HepG2 (cell line): ENCODE measurements around the gene TUBGCP6. TPM values are rescaled to one million over a fixed set of nuclear protein-coding genes. Genes with fewer than 3 reads are reported as not detected.

Experiments used
- GFI1 ChIP-seq: sonication (generic); formaldehyde crosslinking; IDR thresholded peaks from 2 replicates; pipeline ENCODE4 v1.5.0; 2020; ENCODE audit warnings: missing genetic modification reagents, mild to moderate bottlenecking, borderline replicate concordance
- HNRNPL ChIP-seq: fragments of 200-400 bp; formaldehyde crosslinking; IDR thresholded peaks from 2 replicates; pipeline ENCODE4 v1.6.1; 2017; ENCODE audit warnings: mild to moderate bottlenecking, low read depth, low read length
- MAZ ChIP-seq, 2 experiments: sonication (generic) in 1 of 2; formaldehyde crosslinking in 1 of 2; IDR thresholded peaks; 2 replicates each; pipeline versions ENCODE4 v1.5.0 to v1.6.1; 2012 to 2020; ENCODE audit warnings: low read depth in 2 of 2, mild to moderate bottlenecking in 2 of 2, borderline replicate concordance in 1 of 2, improper control_type of control experiment in 1 of 2, low read length in 1 of 2, missing genetic modification reagents in 1 of 2, moderate library complexity in 1 of 2
- MEIS2 ChIP-seq: sonication (generic); formaldehyde crosslinking; IDR thresholded peaks from 2 replicates; pipeline ENCODE4 v1.9.0; 2021; ENCODE audit warnings: mild to moderate bottlenecking, missing genetic modification reagents
- RXRA ChIP-seq: sonication (generic); formaldehyde crosslinking; IDR thresholded peaks from 2 replicates; pipeline ENCODE4 v1.5.1; 2020; ENCODE audit warnings: missing genetic modification reagents
- SYNCRIP ChIP-seq: fragments of 200-400 bp; formaldehyde crosslinking; IDR thresholded peaks from 2 replicates; pipeline ENCODE4 v1.6.1; 2018; ENCODE audit warnings: mild to moderate bottlenecking, low read depth, low read length; ENCODE audit not compliant: insufficient read depth
- THAP11 ChIP-seq: IDR thresholded peaks from 2 replicates; pipeline ENCODE4 v1.6.1; 2016; ENCODE audit warnings: missing biosample characterization, missing genetic modification reagents
- ZNF101 ChIP-seq: sonication (generic); formaldehyde crosslinking; IDR thresholded peaks from 2 replicates; pipeline ENCODE4 v1.4.0; 2020; ENCODE audit warnings: mild to moderate bottlenecking, low read depth, missing genetic modification reagents, borderline replicate concordance
- ZNF224 ChIP-seq: sonication (generic); formaldehyde crosslinking; IDR thresholded peaks from 2 replicates; pipeline ENCODE4 v1.5.0; 2020; ENCODE audit warnings: mild to moderate bottlenecking, missing genetic modification reagents
- ZNF225 ChIP-seq: sonication (generic); formaldehyde crosslinking; IDR thresholded peaks from 2 replicates; pipeline ENCODE4 v1.4.0; 2020; ENCODE audit warnings: mild to moderate bottlenecking, missing genetic modification reagents
- ZNF768 ChIP-seq: sonication (generic); formaldehyde crosslinking; IDR thresholded peaks from 2 replicates; pipeline ENCODE4 v1.4.0; 2020; ENCODE audit warnings: missing genetic modification reagents
- polyA plus RNA-seq, 8 experiments: library from polyadenylated mRNA; depleted of rRNA in 3 of 8; stranded (reverse) in 7 of 8; unstranded in 1 of 8; fragments of >200 nt; fragmentation: Illumina TruSeq in 4 of 8; extraction: Trizol in 4 of 8; gene quantifications; 2 replicates each; pipeline versions ENCODE4 v1.2.1 to v1.2.3, GENCODE V29; 2011 to 2016; ENCODE audit warnings: low read depth in 4 of 8, missing spikeins in 1 of 8, mixed read lengths in 1 of 8; ENCODE audit not compliant: insufficient read depth in 1 of 8
- total RNA-seq, 5 experiments: library from RNA; depleted of rRNA; stranded (reverse); fragments of >200 nt; fragmentation: Illumina TruSeq; extraction: Trizol; gene quantifications; 2 replicates each; pipeline ENCODE4 v1.2.3, GENCODE V29; 2016; ENCODE audit warnings: low read depth in 1 of 5
- TF ChIP-seq, protein P1 (sequence below): sonication (generic); formaldehyde crosslinking; IDR thresholded peaks from 2 replicates; pipeline ENCODE4 v1.5.1; 2020; ENCODE audit warnings: mild to moderate bottlenecking, missing genetic modification reagents, borderline replicate concordance
- TF ChIP-seq, protein P2 (sequence below): IDR thresholded peaks from 2 replicates; pipeline ENCODE4 v1.6.1; 2016
- TF ChIP-seq, protein P3 (sequence below), 2 experiments: sonication (generic) in 1 of 2; formaldehyde crosslinking in 1 of 2; IDR thresholded peaks; 2 replicates each; pipeline versions ENCODE4 v1.4.0 to v1.6.1; 2018 to 2020; ENCODE audit warnings: missing genetic modification reagents in 2 of 2, borderline replicate concordance in 1 of 2, low read depth in 1 of 2, mild to moderate bottlenecking in 1 of 2, missing biosample characterization in 1 of 2
- TF ChIP-seq, protein P4 (sequence below): sonication (generic); formaldehyde crosslinking; IDR thresholded peaks from 2 replicates; pipeline ENCODE4 v1.4.0; 2020; ENCODE audit warnings: missing genetic modification reagents

The TUBGCP6 gene
- total and polyA plus RNA-seq, 2 of the 13 experiments (the other 11 are each of a cell fraction or from before 2014, with no cell fraction given) = 14.6 to 15.7 TPM

DNA sequence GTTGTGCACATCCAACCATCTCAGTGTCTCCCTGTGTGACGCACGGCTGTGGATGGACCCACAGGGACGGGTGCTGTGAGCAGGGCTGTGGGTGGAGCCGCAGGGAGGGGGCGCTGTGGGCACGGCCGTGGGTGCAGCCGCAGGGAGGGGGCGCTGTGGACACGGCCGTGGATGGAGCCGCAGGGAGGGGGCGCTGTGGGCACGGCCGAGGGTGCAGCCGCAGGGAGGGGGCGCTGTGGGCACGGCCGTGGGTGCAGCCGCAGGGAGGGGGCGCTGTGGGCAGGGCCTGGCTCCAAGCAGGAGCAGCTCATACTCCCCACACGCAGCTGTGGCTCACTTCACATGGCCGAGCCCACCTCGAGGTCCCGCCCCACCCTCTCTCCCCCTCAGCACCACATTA, 31.3 kb upstream of the TUBGCP6 start (continued):
- TF ChIP-seq ZNF768 (CRISPR knock-in tag) (peak; percentile 27; the same call in 1 of the 2 replicates), RXRA (peak; percentile 18; the same call in 1 of the 2 replicates), SYNCRIP (no peak), GFI1 (CRISPR knock-in tag) (no peak), MEIS2 (no peak), THAP11 (no peak), MAZ (IDR thresholded peaks at IDR 0.05; ENCODE audit: borderline replicate concordance, low read depth, low read length) (0 out of 2 replicates have a peak, but pooled peaks have one; percentile 42), MAZ (CRISPR knock-in tag; IDR thresholded peaks at IDR 0.05; ENCODE audit: low read depth) (no peak), HNRNPL (peak; percentile 98), ZNF101 (CRISPR knock-in tag) (no peak), ZNF225 (CRISPR knock-in tag) (0 out of 2 replicates have a peak, but pooled peaks have one; percentile 3), ZNF224 (CRISPR knock-in tag) (no peak)
- TF ChIP-seq, protein P1, sequence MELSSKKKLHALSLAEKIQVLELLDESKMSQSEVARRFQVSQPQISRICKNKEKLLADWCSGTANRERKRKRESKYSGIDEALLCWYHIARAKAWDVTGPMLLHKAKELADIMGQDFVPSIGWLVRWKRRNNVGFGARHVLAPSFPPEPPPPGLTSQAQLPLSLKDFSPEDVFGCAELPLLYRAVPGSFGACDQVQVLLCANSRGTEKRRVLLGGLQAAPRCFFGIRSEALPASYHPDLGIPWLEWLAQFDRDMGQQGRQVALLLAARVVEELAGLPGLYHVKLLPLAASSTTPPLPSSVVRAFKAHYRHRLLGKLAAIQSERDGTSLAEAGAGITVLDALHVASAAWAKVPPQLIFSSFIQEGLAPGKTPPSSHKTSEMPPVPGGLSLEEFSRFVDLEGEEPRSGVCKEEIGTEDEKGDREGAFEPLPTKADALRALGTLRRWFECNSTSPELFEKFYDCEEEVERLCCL (CRISPR knock-in tag) = no peak
- TF ChIP-seq, protein P2, sequence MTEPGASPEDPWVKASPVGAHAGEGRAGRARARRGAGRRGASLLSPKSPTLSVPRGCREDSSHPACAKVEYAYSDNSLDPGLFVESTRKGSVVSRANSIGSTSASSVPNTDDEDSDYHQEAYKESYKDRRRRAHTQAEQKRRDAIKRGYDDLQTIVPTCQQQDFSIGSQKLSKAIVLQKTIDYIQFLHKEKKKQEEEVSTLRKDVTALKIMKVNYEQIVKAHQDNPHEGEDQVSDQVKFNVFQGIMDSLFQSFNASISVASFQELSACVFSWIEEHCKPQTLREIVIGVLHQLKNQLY (CRISPR knock-in tag) = no peak
- TF ChIP-seq, protein P3, sequence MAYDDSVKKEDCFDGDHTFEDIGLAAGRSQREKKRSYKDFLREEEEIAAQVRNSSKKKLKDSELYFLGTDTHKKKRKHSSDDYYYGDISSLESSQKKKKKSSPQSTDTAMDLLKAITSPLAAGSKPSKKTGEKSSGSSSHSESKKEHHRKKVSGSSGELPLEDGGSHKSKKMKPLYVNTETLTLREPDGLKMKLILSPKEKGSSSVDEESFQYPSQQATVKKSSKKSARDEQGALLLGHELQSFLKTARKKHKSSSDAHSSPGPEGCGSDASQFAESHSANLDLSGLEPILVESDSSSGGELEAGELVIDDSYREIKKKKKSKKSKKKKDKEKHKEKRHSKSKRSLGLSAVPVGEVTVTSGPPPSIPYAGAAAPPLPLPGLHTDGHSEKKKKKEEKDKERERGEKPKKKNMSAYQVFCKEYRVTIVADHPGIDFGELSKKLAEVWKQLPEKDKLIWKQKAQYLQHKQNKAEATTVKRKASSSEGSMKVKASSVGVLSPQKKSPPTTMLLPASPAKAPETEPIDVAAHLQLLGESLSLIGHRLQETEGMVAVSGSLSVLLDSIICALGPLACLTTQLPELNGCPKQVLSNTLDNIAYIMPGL (CRISPR knock-in tag; IDR thresholded peaks at IDR 0.05; ENCODE audit: borderline replicate concordance in 1 of 2, low read depth in 1 of 2) = peak; percentile 51 to 86
- TF ChIP-seq, protein P4, sequence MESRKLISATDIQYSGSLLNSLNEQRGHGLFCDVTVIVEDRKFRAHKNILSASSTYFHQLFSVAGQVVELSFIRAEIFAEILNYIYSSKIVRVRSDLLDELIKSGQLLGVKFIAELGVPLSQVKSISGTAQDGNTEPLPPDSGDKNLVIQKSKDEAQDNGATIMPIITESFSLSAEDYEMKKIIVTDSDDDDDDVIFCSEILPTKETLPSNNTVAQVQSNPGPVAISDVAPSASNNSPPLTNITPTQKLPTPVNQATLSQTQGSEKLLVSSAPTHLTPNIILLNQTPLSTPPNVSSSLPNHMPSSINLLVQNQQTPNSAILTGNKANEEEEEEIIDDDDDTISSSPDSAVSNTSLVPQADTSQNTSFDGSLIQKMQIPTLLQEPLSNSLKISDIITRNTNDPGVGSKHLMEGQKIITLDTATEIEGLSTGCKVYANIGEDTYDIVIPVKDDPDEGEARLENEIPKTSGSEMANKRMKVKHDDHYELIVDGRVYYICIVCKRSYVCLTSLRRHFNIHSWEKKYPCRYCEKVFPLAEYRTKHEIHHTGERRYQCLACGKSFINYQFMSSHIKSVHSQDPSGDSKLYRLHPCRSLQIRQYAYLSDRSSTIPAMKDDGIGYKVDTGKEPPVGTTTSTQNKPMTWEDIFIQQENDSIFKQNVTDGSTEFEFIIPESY = peak; percentile 99
